OCI-LY1 (cell line): ENCODE results near the gene CDK17.

Experiments used
- H2AFZ ChIP-seq: fragments of 200-600 bp; sonication (generic), shearing (Covaris generic); 2 replicates; pipeline ENCODE4 v1.6.0; 2014; ENCODE audit warnings: antibody characterized with exemption, mild to moderate bottlenecking, low read length
- H3F3A ChIP-seq: fragments of 200-600 bp; sonication (generic), shearing (Covaris generic); 2 replicates; pipeline ENCODE4 v1.6.0; 2014; ENCODE audit warnings: mild to moderate bottlenecking, antibody characterized with exemption, low read length, moderate library complexity; ENCODE audit not compliant: insufficient read depth
- H3K27ac ChIP-seq: fragments of 200-600 bp; sonication (generic); 2 replicates; pipeline ENCODE4 v1.5.1; 2014; ENCODE audit warnings: low read length, mixed run types, mild to moderate bottlenecking, low read depth; ENCODE audit not compliant: poor library complexity, severe bottlenecking
- H3K27me3 ChIP-seq: fragments of 200-600 bp; sonication (generic); 2 replicates; pipeline ENCODE4 v1.6.0; 2014; ENCODE audit warnings: antibody characterized with exemption, mild to moderate bottlenecking, low read length, moderate library complexity; ENCODE audit not compliant: insufficient read depth
- H3K36me3 ChIP-seq: fragments of 200-600 bp; sonication (generic); 2 replicates; pipeline ENCODE4 v1.6.1; 2014; ENCODE audit warnings: mild to moderate bottlenecking, antibody characterized with exemption, low read length, moderate library complexity, mixed read lengths; ENCODE audit not compliant: insufficient read depth
- H3K4me1 ChIP-seq: fragments of 200-600 bp; sonication (generic); 2 replicates; pipeline ENCODE4 v1.5.1; 2014; ENCODE audit warnings: mild to moderate bottlenecking, low read length, moderate library complexity; ENCODE audit not compliant: insufficient read depth, severe bottlenecking
- H3K4me2 ChIP-seq: fragments of 200-600 bp; sonication (generic), shearing (Covaris generic); 2 replicates; pipeline ENCODE4 v1.6.1; 2014; ENCODE audit warnings: low read length
- H3K4me3 ChIP-seq: fragments of 200-600 bp; sonication (generic); 2 replicates; pipeline ENCODE4 v1.5.1; 2014; ENCODE audit warnings: low read length, low read depth, mild to moderate bottlenecking, mixed read lengths; ENCODE audit not compliant: poor library complexity, severe bottlenecking
- H3K79me2 ChIP-seq: fragments of 200-600 bp; shearing (Covaris generic); 2 replicates; pipeline ENCODE4 v1.6.1; 2016; ENCODE audit warnings: mixed run types, low read length, mixed read lengths; ENCODE audit not compliant: insufficient read depth
- H3K9ac ChIP-seq: fragments of 200-600 bp; sonication (generic), shearing (Covaris generic); 2 replicates; pipeline ENCODE4 v1.6.1; 2014; ENCODE audit warnings: mild to moderate bottlenecking, low read length, mixed read lengths
- H3K9me2 ChIP-seq: fragments of 200-600 bp; sonication (generic), shearing (Covaris generic); 2 replicates; pipeline ENCODE4 v1.6.1; 2014; ENCODE audit warnings: low read depth, mild to moderate bottlenecking, low read length, mixed read lengths
- H3K9me3 ChIP-seq: fragments of 200-600 bp; shearing (Covaris generic); 2 replicates; pipeline ENCODE4 v1.6.1; 2014; ENCODE audit warnings: low read length, mixed read lengths
- H4K20me1 ChIP-seq: fragments of 200-600 bp; sonication (generic), shearing (Covaris generic); 2 replicates; pipeline ENCODE4 v1.6.0; 2016; ENCODE audit warnings: mild to moderate bottlenecking, low read length; ENCODE audit not compliant: insufficient read depth
- EZH2 ChIP-seq: fragments of 200-600 bp; sonication (generic), shearing (Covaris generic); IDR thresholded peaks from 2 replicates; pipeline ENCODE4 v1.8.0; 2017; ENCODE audit warnings: borderline replicate concordance, mixed run types, mild to moderate bottlenecking, antibody characterized with exemption, low read length, moderate library complexity, mixed read lengths
- TF ChIP-seq, protein P1 (sequence below): fragments of 200-600 bp; sonication (generic), shearing (Covaris generic); IDR thresholded peaks from 2 replicates; pipeline ENCODE4 v1.5.1; 2017; ENCODE audit warnings: mild to moderate bottlenecking, antibody characterized with exemption, low read length, moderate library complexity, mixed read lengths

The CDK17 gene

DNA sequence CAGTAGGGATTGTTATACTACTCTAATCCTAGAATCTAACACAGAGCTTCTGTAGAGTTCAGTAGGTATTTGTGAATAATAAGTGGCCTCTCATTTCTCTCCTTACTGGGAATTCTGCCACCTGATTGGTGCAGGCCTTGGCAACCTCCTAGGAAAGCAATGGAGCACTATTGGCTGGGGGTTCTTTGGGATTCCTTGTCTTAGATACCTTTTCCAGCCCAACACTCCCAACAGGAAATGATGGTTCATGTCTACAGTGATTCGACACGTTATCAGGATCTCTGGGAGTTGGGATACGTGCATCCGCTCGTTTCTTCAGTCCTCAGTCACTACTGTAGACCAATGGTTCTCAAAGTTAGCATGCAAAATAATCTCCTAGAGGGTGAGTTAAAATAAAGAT lies 138.7 kb downstream of the CDK17 start:
- no peak overlapping the region for H3K4me2 ChIP-seq
- TF ChIP-seq, protein P1, sequence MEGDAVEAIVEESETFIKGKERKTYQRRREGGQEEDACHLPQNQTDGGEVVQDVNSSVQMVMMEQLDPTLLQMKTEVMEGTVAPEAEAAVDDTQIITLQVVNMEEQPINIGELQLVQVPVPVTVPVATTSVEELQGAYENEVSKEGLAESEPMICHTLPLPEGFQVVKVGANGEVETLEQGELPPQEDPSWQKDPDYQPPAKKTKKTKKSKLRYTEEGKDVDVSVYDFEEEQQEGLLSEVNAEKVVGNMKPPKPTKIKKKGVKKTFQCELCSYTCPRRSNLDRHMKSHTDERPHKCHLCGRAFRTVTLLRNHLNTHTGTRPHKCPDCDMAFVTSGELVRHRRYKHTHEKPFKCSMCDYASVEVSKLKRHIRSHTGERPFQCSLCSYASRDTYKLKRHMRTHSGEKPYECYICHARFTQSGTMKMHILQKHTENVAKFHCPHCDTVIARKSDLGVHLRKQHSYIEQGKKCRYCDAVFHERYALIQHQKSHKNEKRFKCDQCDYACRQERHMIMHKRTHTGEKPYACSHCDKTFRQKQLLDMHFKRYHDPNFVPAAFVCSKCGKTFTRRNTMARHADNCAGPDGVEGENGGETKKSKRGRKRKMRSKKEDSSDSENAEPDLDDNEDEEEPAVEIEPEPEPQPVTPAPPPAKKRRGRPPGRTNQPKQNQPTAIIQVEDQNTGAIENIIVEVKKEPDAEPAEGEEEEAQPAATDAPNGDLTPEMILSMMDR = no peak
- no peak overlapping the region for H3K9ac ChIP-seq
- no peaks in the 10 kb centered on the region for H3K9me3 ChIP-seq
- no peak overlapping the region for H3K27ac ChIP-seq
- H3K4me3 ChIP-seq = no peak overlapping the region
- H3K36me3 ChIP-seq = peaks cover 11% of the 10 kb centered on the region; the same call in 1 of the 2 replicates
- no peak overlapping the region for H2AFZ ChIP-seq
- no peaks in the 10 kb centered on the region for H3K9me2 ChIP-seq
- H3K79me2 ChIP-seq = no peaks in the 10 kb centered on the region
- H3K27me3 ChIP-seq = no peaks in the 10 kb centered on the region
- H3K4me1 ChIP-seq = no peaks in the 10 kb centered on the region
- H4K20me1 ChIP-seq = no peaks in the 10 kb centered on the region
- no peaks in the 10 kb centered on the region for H3F3A ChIP-seq

DNA sequence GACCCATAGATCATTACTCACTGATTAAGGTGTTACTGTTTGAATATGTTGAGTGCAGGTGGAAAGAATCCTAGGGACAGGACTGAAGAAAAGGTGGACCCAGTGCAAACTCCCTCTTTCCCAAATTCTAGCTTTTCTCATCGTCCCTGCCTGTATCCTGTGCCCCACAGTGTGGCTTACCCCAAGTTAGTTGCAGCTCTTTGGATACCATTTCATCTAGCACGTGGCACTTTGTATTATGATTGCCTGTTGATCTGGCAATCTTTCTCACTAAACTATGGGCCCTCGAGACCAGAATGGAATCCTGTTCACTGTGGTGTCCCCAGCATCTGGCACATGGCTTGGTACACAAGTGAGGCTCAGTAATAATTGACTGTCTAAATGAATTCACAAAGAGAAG lies 139.6 kb downstream of the CDK17 start:
- no peaks in the 10 kb centered on the region for H3K9me2 ChIP-seq
- no peaks in the 10 kb centered on the region for H3K27me3 ChIP-seq
- H3F3A ChIP-seq = no peaks in the 10 kb centered on the region
- H3K79me2 ChIP-seq = no peaks in the 10 kb centered on the region
- no peaks in the 10 kb centered on the region for H4K20me1 ChIP-seq
- no peaks in the 10 kb centered on the region for H3K9me3 ChIP-seq
- no peak overlapping the region for H3K9ac ChIP-seq
- H3K4me1 ChIP-seq = no peaks in the 10 kb centered on the region
- H2AFZ ChIP-seq = no peak overlapping the region
- no peak overlapping the region for H3K27ac ChIP-seq
- TF ChIP-seq EZH2 = no peak
- TF ChIP-seq, protein P1 = no peak
- H3K36me3 ChIP-seq = peaks cover 11% of the 10 kb centered on the region; the same call in 1 of the 2 replicates
- no peak overlapping the region for H3K4me3 ChIP-seq
- H3K4me2 ChIP-seq = no peak overlapping the region

DNA sequence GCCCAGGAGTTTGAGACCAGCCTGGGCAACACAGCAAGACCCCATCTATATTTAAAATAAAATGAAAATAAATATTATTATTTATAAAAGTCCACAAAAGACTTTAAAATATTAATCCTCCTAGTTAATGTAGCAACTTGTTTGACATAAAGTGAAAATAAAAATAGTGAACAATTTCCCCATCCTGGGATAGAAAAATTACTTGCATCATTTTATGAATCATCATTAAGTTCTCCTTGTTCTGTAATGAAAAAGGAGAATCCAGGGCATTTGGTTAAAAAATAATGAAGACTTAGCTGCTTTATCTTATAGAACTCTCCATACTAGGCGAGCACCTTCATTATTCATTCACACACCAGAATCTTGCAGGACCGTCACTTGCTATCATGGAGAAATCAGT lies 140.0 kb downstream of the CDK17 start:
- Histone ChIP-seq H2AFZ (no peak overlapping the region), H3K9me2 (no peaks in the 10 kb centered on the region), H3K9ac (no peak overlapping the region), H3F3A (no peaks in the 10 kb centered on the region), H3K4me1 (no peaks in the 10 kb centered on the region), H3K27ac (no peak overlapping the region), H3K4me3 (no peak overlapping the region), H3K9me3 (no peaks in the 10 kb centered on the region), H4K20me1 (no peaks in the 10 kb centered on the region), H3K79me2 (no peaks in the 10 kb centered on the region), H3K36me3 (peaks cover 11% of the 10 kb centered on the region; the same call in 1 of the 2 replicates), H3K27me3 (no peaks in the 10 kb centered on the region), H3K4me2 (no peak overlapping the region)
- TF ChIP-seq EZH2 = no peak
- TF ChIP-seq, protein P1 = no peak
